ENCODE measurements around the gene TYMS. TPM values are rescaled to one million over a fixed set of nuclear protein-coding genes. Genes with fewer than 3 reads are reported as not detected.
A peak's percentile ranks its signal among the peaks of the same experiment; 100 is the strongest.

The TYMS gene
- total and polyA plus RNA-seq, 9 of the 15 experiments (the other 6 are each of a cell fraction or from before 2014, with no cell fraction given), result 69.1 to 409 (median 175) TPM

DNA sequence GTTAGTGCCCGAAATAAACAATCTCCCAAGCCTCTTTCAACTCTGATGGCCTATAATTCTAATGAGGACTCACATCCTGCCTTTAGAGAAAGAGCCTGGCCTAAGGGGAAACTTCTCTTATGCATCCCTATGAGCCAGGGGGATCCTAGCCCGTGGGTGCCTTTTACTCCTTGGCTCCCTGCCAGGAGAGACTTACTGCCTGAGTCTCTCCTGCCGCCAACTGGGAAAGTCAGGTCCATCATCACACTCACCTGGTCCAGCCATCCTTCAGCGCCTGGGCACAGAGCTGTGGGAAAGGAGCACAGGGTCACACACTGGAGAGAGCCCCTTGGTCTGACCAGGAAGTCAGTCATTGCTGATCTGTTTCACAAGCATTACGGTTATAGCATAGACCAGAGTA lies 30.9 kb downstream of the TYMS start:
- DNase-seq (ENCODE audit: extremely low read depth in 1 of 4, low spot score in 3 of 4) (peak in 1 of 4 experiments; percentile 39), ATAC-seq (no peak; the same call in 1 of the 3 replicates), FAIRE-seq (no peak)
- H3K36me3 ChIP-seq (ENCODE audit: control insufficient read depth, insufficient read depth, low read length), result peaks cover 83% of the 10 kb centered on the region; the same call in 2 of the 3 replicates
- H3K27me3 ChIP-seq (ENCODE audit: control insufficient read depth in 2 of 2, insufficient read depth in 2 of 2, low read length in 2 of 2), result no peaks in the 10 kb centered on the region
- no peak overlapping the region for H3K27ac ChIP-seq (ENCODE audit: extremely low read depth, low read depth, low read length)
- H3K79me2 ChIP-seq (ENCODE audit: control insufficient read depth, insufficient read depth, low read length), result no peaks in the 10 kb centered on the region
- no peak overlapping the region for H3K4me3 ChIP-seq
- H3K4me1 ChIP-seq (replicated peaks in 1 of 2; ENCODE audit: control insufficient read depth in 2 of 2, insufficient read depth in 2 of 2, low read length in 2 of 2), result peaks cover 0 to 9% of the 10 kb centered on the region in 2 experiments; a peak in 3 of 5 replicates
- H3K4me2 ChIP-seq (ENCODE audit: insufficient read depth, low read length), result no peak overlapping the region
- CTCF ChIA-PET (ENCODE audit: low intra/inter-chr PET ratio), result no interaction called here
- H3K9ac ChIP-seq (ENCODE audit: insufficient read depth in 1 of 2, low read depth in 2 of 2, low read length in 2 of 2), result 0 out of 4 replicates have a peak overlapping the region, but pooled peaks of 1 of the 2 experiments have one; percentile 31
- H2AFZ ChIP-seq (ENCODE audit: low read depth, low read length), result no peak overlapping the region
- intact Hi-C loops (cut with micrococcal nuclease), result no loop called here
- BruUV-seq (replicated peaks), result no TSS peak
- POLR2A ChIA-PET, result interaction anchor here (1.0 to 2.3 kb wide), 2 partner anchors 12 to 17 kb away, joined by 4 to 9 read pairs; no protein-coding TSS in a partner anchor
- WGBS (ENCODE audit: insufficient coverage, low coverage, missing lambda C conversion rate), result 70% methylated on average over 5 of the region's 5 CpGs
- in situ Hi-C loops (cut with MboI), result loop anchor here (5.0 kb wide), 1 partner anchor 61 kb away; no protein-coding TSS in a partner anchor
- no peaks in the 10 kb centered on the region for H4K20me1 ChIP-seq (replicated peaks; ENCODE audit: control insufficient read depth, insufficient read depth, low read length)
- H3K9me1 ChIP-seq (ENCODE audit: control insufficient read depth, insufficient read depth, low read length), result no peaks in the 10 kb centered on the region
- no peaks in the 10 kb centered on the region for H3K9me3 ChIP-seq (replicated peaks; ENCODE audit: control insufficient read depth, insufficient read depth, low read depth, low read length)
- TF ChIP-seq CTCF (IDR thresholded peaks at IDR 0.05 in 2 of 3, conservative IDR thresholded peaks at IDR 0.05 in 1 of 3; ENCODE audit: insufficient read depth in 2 of 3, low read depth in 1 of 3, low read length in 3 of 3) (peak in 1 of 3 experiments; percentile 16; a peak in 1 of 6 replicates), PML (IDR thresholded peaks at IDR 0.05; ENCODE audit: low read length) (no peak), RNF219 (CRISPR knock-in tag; IDR thresholded peaks at IDR 0.05) (no peak), NFYB (IDR thresholded peaks at IDR 0.05; ENCODE audit: extremely low read depth, insufficient read length) (no peak), ZNF184 (CRISPR knock-in tag; IDR thresholded peaks at IDR 0.05) (no peak), MCM3 (IDR thresholded peaks at IDR 0.05) (no peak), ATF1 (CRISPR knock-in tag; IDR thresholded peaks at IDR 0.05) (no peak), ATF1 (tag; IDR thresholded peaks at IDR 0.05) (no peak), NFIC (IDR thresholded peaks at IDR 0.05) (peak; percentile 97), TAL1 (IDR thresholded peaks at IDR 0.05) (no peak), RAD21 (CRISPR knock-in tag; conservative IDR thresholded peaks at IDR 0.05 in 1 of 2, IDR thresholded peaks at IDR 0.05 in 1 of 2) (peak in 1 of 2 experiments; percentile 15; a peak in 1 of 4 replicates), HNRNPUL1 (IDR thresholded peaks at IDR 0.05; ENCODE audit: low read length) (no peak)
- TF ChIP-seq, protein P1, sequence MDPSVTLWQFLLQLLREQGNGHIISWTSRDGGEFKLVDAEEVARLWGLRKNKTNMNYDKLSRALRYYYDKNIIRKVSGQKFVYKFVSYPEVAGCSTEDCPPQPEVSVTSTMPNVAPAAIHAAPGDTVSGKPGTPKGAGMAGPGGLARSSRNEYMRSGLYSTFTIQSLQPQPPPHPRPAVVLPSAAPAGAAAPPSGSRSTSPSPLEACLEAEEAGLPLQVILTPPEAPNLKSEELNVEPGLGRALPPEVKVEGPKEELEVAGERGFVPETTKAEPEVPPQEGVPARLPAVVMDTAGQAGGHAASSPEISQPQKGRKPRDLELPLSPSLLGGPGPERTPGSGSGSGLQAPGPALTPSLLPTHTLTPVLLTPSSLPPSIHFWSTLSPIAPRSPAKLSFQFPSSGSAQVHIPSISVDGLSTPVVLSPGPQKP (CRISPR knock-in tag; IDR thresholded peaks at IDR 0.05), result no peak
- TF ChIP-seq, protein P2, sequence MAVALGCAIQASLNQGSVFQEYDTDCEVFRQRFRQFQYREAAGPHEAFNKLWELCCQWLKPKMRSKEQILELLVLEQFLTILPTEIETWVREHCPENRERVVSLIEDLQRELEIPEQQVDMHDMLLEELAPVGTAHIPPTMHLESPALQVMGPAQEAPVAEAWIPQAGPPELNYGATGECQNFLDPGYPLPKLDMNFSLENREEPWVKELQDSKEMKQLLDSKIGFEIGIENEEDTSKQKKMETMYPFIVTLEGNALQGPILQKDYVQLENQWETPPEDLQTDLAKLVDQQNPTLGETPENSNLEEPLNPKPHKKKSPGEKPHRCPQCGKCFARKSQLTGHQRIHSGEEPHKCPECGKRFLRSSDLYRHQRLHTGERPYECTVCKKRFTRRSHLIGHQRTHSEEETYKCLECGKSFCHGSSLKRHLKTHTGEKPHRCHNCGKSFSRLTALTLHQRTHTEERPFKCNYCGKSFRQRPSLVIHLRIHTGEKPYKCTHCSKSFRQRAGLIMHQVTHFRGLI (CRISPR knock-in tag; IDR thresholded peaks at IDR 0.05), result no peak
- TF ChIP-seq, protein P3, sequence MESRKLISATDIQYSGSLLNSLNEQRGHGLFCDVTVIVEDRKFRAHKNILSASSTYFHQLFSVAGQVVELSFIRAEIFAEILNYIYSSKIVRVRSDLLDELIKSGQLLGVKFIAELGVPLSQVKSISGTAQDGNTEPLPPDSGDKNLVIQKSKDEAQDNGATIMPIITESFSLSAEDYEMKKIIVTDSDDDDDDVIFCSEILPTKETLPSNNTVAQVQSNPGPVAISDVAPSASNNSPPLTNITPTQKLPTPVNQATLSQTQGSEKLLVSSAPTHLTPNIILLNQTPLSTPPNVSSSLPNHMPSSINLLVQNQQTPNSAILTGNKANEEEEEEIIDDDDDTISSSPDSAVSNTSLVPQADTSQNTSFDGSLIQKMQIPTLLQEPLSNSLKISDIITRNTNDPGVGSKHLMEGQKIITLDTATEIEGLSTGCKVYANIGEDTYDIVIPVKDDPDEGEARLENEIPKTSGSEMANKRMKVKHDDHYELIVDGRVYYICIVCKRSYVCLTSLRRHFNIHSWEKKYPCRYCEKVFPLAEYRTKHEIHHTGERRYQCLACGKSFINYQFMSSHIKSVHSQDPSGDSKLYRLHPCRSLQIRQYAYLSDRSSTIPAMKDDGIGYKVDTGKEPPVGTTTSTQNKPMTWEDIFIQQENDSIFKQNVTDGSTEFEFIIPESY (CRISPR knock-in tag; IDR thresholded peaks at IDR 0.05), result no peak
